ENCODE results near the gene COMP.

GRCh38 chr19:18840288-18841267, 49.5 kb upstream of the COMP start:
- TF ChIP-seq, protein P1, sequence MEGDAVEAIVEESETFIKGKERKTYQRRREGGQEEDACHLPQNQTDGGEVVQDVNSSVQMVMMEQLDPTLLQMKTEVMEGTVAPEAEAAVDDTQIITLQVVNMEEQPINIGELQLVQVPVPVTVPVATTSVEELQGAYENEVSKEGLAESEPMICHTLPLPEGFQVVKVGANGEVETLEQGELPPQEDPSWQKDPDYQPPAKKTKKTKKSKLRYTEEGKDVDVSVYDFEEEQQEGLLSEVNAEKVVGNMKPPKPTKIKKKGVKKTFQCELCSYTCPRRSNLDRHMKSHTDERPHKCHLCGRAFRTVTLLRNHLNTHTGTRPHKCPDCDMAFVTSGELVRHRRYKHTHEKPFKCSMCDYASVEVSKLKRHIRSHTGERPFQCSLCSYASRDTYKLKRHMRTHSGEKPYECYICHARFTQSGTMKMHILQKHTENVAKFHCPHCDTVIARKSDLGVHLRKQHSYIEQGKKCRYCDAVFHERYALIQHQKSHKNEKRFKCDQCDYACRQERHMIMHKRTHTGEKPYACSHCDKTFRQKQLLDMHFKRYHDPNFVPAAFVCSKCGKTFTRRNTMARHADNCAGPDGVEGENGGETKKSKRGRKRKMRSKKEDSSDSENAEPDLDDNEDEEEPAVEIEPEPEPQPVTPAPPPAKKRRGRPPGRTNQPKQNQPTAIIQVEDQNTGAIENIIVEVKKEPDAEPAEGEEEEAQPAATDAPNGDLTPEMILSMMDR (IDR thresholded peaks at IDR 0.05): no peak
- no peak for TF ChIP-seq POLR2AphosphoS5 (IDR thresholded peaks at IDR 0.05)
- no peak for TF ChIP-seq POLR2A (IDR thresholded peaks at IDR 0.05)

Data from suprapubic skin (tissue), 4 donors.